ENCODE measurements around the gene PANX1.

Gene PANX1

DNA sequence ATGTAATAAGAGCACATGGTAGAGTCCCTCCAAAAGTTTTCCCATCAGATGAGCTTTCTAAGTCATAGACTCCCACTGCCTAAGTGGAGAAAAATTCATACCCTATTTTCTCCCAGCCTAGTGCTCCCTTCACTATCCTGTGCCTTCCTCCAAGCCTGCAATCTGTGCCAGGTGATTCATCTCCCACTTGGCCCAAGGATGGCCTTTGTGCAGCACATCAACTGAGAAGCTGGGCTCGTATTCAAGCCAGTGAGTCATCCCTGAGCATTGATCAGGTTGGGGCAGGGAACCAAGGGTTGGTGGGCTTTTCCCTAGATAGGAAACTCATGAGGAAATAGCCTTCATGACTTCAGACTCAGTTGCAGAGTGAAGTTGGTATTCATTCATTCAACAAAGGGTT lies 64.6 kb downstream of the PANX1 start:
- H4K20me1 ChIP-seq (ENCODE audit: control insufficient read depth, insufficient read depth, low read depth, low read length), result no peaks in the 10 kb centered on the region
- no peaks in the 10 kb centered on the region for H3K36me3 ChIP-seq (ENCODE audit: control insufficient read depth, low read length)
- H3K79me2 ChIP-seq (ENCODE audit: control insufficient read depth, low read length), result no peaks in the 10 kb centered on the region
- no peak overlapping the region for H3K27ac ChIP-seq (ENCODE audit: low read depth, low read length)
- H3K9me2 ChIP-seq (replicated peaks; ENCODE audit: control insufficient read depth, low read length), result no peaks in the 10 kb centered on the region
- H3K4me2 ChIP-seq (ENCODE audit: low read length), result no peak overlapping the region
- H3F3A ChIP-seq (ENCODE audit: control insufficient read depth, insufficient read depth), result no peaks in the 10 kb centered on the region
- no peaks in the 10 kb centered on the region for H3K4me1 ChIP-seq (ENCODE audit: control insufficient read depth, low read length)
- H3K27me3 ChIP-seq (ENCODE audit: control insufficient read depth, low read length), result no peaks in the 10 kb centered on the region
- TF ChIP-seq, protein P1, sequence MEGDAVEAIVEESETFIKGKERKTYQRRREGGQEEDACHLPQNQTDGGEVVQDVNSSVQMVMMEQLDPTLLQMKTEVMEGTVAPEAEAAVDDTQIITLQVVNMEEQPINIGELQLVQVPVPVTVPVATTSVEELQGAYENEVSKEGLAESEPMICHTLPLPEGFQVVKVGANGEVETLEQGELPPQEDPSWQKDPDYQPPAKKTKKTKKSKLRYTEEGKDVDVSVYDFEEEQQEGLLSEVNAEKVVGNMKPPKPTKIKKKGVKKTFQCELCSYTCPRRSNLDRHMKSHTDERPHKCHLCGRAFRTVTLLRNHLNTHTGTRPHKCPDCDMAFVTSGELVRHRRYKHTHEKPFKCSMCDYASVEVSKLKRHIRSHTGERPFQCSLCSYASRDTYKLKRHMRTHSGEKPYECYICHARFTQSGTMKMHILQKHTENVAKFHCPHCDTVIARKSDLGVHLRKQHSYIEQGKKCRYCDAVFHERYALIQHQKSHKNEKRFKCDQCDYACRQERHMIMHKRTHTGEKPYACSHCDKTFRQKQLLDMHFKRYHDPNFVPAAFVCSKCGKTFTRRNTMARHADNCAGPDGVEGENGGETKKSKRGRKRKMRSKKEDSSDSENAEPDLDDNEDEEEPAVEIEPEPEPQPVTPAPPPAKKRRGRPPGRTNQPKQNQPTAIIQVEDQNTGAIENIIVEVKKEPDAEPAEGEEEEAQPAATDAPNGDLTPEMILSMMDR (IDR thresholded peaks at IDR 0.05; ENCODE audit: low read depth, low read length, poor library complexity, severe bottlenecking), result no peak
- no peak for TF ChIP-seq EZH2phosphoT487 (IDR thresholded peaks at IDR 0.05; ENCODE audit: borderline replicate concordance, low read length)
- no peaks in the 10 kb centered on the region for H3K9me3 ChIP-seq (ENCODE audit: control insufficient read depth, insufficient read depth, low read length)
- H3K4me3 ChIP-seq (ENCODE audit: low read length), result no peak overlapping the region

- no peaks in the 10 kb centered on the region for H3K79me2 ChIP-seq (ENCODE audit: control insufficient read depth, low read length)
- no peaks in the 10 kb centered on the region for H3K9me2 ChIP-seq (replicated peaks; ENCODE audit: control insufficient read depth, low read length)
- H4K20me1 ChIP-seq (ENCODE audit: control insufficient read depth, insufficient read depth, low read depth, low read length), result no peaks in the 10 kb centered on the region
- TF ChIP-seq, protein P1 (IDR thresholded peaks at IDR 0.05; ENCODE audit: low read depth, low read length, poor library complexity, severe bottlenecking), result no peak
- no peak for TF ChIP-seq EZH2phosphoT487 (IDR thresholded peaks at IDR 0.05; ENCODE audit: borderline replicate concordance, low read length)
- no peaks in the 10 kb centered on the region for H3K36me3 ChIP-seq (ENCODE audit: control insufficient read depth, low read length)
- H3K27ac ChIP-seq (ENCODE audit: low read depth, low read length), result no peak overlapping the region
- H3K4me1 ChIP-seq (ENCODE audit: control insufficient read depth, low read length), result no peaks in the 10 kb centered on the region
- H3K4me2 ChIP-seq (ENCODE audit: low read length), result no peak overlapping the region
- H3F3A ChIP-seq (ENCODE audit: control insufficient read depth, insufficient read depth), result no peaks in the 10 kb centered on the region
- H3K27me3 ChIP-seq (ENCODE audit: control insufficient read depth, low read length), result no peaks in the 10 kb centered on the region
- no peak overlapping the region for H3K4me3 ChIP-seq (ENCODE audit: low read length)
- H3K9me3 ChIP-seq (ENCODE audit: control insufficient read depth, insufficient read depth, low read length), result no peaks in the 10 kb centered on the region
These were observed 66.1 kb downstream of the PANX1 start for GRCh38 chr11:94194712-94195111.

DNA sequence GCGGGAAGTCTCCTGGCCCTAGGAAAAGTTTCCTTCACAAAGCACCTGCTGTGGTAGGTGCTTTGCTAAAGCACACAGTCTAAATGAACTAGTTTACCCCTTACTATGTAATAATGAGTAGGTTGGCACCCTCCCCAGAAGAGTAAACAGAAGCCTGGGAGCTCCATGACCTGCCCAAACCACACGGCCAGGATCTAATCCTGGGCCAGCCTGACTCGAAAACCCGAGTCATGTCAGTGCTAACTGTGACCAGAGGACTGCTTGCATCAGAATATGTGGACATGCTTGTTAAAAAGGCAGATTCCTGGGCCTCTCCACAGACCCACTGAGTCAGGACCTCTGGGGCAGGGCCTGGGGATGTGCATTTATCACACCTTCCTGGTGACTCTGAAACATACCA lies 67.7 kb downstream of the PANX1 start:
- H3K9me2 ChIP-seq (replicated peaks; ENCODE audit: control insufficient read depth, low read length), result no peaks in the 10 kb centered on the region

More for the DNA sequence above, 67.7 kb downstream of the PANX1 start:
- Histone ChIP-seq H3K27ac (ENCODE audit: low read depth, low read length) (no peak overlapping the region), H3K4me3 (ENCODE audit: low read length) (no peak overlapping the region), H3K27me3 (ENCODE audit: control insufficient read depth, low read length) (no peaks in the 10 kb centered on the region), H3K4me2 (ENCODE audit: low read length) (no peak overlapping the region), H3F3A (ENCODE audit: control insufficient read depth, insufficient read depth) (no peaks in the 10 kb centered on the region), H3K79me2 (ENCODE audit: control insufficient read depth, low read length) (no peaks in the 10 kb centered on the region), H3K9me3 (ENCODE audit: control insufficient read depth, insufficient read depth, low read length) (no peaks in the 10 kb centered on the region), H3K36me3 (ENCODE audit: control insufficient read depth, low read length) (no peaks in the 10 kb centered on the region), H3K4me1 (ENCODE audit: control insufficient read depth, low read length) (no peaks in the 10 kb centered on the region), H4K20me1 (ENCODE audit: control insufficient read depth, insufficient read depth, low read depth, low read length) (no peaks in the 10 kb centered on the region)
- TF ChIP-seq, protein P1 (IDR thresholded peaks at IDR 0.05; ENCODE audit: low read depth, low read length, poor library complexity, severe bottlenecking), result no peak
- TF ChIP-seq EZH2phosphoT487 (IDR thresholded peaks at IDR 0.05; ENCODE audit: borderline replicate concordance, low read length), result no peak

Data from DOHH2 (cell line).